ENCODE results near the gene SLC34A1. TPM values are rescaled to one million over a fixed set of nuclear protein-coding genes. Genes with fewer than 3 reads are reported as not detected.

SLC34A1 gene
- total RNA-seq, 1 experiment from 2014 or later = not detected

DNA sequence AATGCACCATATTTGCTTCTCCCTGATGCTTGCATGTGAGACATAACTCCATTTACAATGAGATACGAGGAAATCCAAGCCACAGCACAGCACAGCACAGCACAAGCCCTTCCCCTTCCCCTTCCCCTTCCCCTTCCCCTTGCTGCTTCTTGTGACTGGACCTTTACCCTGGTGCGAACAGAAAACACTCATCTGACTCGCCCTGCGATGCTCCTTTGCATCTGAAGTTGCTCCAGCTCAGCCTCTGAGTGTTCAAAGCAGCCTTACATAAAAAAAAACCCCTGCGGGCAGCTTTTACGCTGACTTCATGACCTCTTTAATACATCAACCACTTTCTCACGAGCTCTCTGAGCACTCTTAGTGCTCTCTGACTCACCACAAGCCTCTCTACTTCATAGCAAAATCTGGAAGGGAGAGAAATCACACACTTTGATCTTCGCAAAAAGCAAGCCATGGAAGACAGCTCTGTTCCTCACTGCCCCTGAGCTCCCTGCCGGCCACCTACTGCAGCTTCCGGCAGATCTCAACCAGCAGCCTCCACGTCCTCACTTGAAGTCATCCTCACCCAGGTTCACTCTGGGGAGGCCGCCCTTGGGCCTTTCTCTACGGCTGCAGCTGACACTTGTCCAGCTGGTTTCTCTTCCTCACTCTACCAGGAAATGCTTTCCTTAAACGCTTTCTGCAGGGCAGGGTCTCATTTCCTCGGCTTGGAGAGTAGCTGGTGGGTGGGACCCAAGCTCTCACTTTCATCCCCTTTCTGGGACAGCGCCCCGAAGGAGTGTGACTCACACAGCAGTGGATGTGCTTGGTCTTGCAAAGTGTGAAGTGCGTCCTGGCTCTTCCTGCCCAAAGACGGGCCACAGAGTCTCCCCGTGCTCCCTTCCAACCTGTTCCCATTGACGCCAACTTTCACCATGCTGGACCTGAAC lies 5.3 kb downstream of the SLC34A1 start:
- no peak for DNase-seq (ENCODE audit: low spot score)
- peaks cover 4% of the 10 kb centered on the region for H3K4me1 ChIP-seq (ENCODE audit: insufficient read depth, low read length, poor library complexity, severe bottlenecking)
- no peak overlapping the region for H3K27ac ChIP-seq (ENCODE audit: low read depth, low read length, poor library complexity, severe bottlenecking)
- ChIA-PET POLR2A (ENCODE audit: low non-redundant PET) (no interaction called here), CTCF (interaction anchor here (0.5 to 1.7 kb wide), 3 partner anchors 10 to 66 kb away, joined by 4 to 33 read pairs (median 8); no protein-coding TSS in a partner anchor)
- TF ChIP-seq EZH2 (IDR thresholded peaks at IDR 0.05; ENCODE audit: borderline replicate concordance, low read depth, low read length, poor library complexity, severe bottlenecking) (no peak), CTCF (conservative IDR thresholded peaks at IDR 0.05; ENCODE audit: low read depth, low read length) (no peak)
- no peak overlapping the region for H3K4me3 ChIP-seq (ENCODE audit: low read depth, low read length, poor library complexity, severe bottlenecking)
- BruUV-seq (replicated peaks) = no TSS peak
- no peaks in the 10 kb centered on the region for H3K36me3 ChIP-seq (ENCODE audit: insufficient read depth, low read length, poor library complexity, severe bottlenecking)
- intact Hi-C loops (cut with micrococcal nuclease; ENCODE audit: unreplicated experiment) = loop anchor here (1.0 kb wide), 2 partner anchors 65 to 112 kb away; no protein-coding TSS in a partner anchor
- H3K27me3 ChIP-seq (replicated peaks; ENCODE audit: insufficient read depth, low read depth, low read length, poor library complexity) = no peaks in the 10 kb centered on the region
- H3K9me3 ChIP-seq (ENCODE audit: low read depth, low read length, poor library complexity, severe bottlenecking) = no peaks in the 10 kb centered on the region

GRCh38 chr5:177390363-177391300 lies 6.4 kb downstream of the SLC34A1 start:
- no TSS peak for BruUV-seq (replicated peaks)
- TF ChIP-seq CTCF (conservative IDR thresholded peaks at IDR 0.05; ENCODE audit: low read depth, low read length) = peak; percentile 85
- TF ChIP-seq EZH2 (IDR thresholded peaks at IDR 0.05; ENCODE audit: borderline replicate concordance, low read depth, low read length, poor library complexity, severe bottlenecking) = no peak
- Histone ChIP-seq H3K27me3 (replicated peaks; ENCODE audit: insufficient read depth, low read depth, low read length, poor library complexity) (no peaks in the 10 kb centered on the region), H3K4me3 (ENCODE audit: low read depth, low read length, poor library complexity, severe bottlenecking) (no peak overlapping the region), H3K4me1 (ENCODE audit: insufficient read depth, low read length, poor library complexity, severe bottlenecking) (peaks cover 4% of the 10 kb centered on the region), H3K36me3 (ENCODE audit: insufficient read depth, low read length, poor library complexity, severe bottlenecking) (no peaks in the 10 kb centered on the region), H3K27ac (ENCODE audit: low read depth, low read length, poor library complexity, severe bottlenecking) (no peak overlapping the region), H3K9me3 (ENCODE audit: low read depth, low read length, poor library complexity, severe bottlenecking) (no peaks in the 10 kb centered on the region)
- peak; percentile 86 for DNase-seq (ENCODE audit: low spot score)
- intact Hi-C loops (cut with micrococcal nuclease; ENCODE audit: unreplicated experiment) = loop anchor here (1.0 kb wide), 2 partner anchors 64 to 111 kb away; no protein-coding TSS in a partner anchor
- POLR2A ChIA-PET (ENCODE audit: low non-redundant PET) = no interaction called here
- CTCF ChIA-PET = interaction anchor here (0.5 to 1.7 kb wide), 12 partner anchors 8 to 110 kb away, joined by 3 to 33 read pairs (median 4); no protein-coding TSS in a partner anchor

- H3K4me3 ChIP-seq (ENCODE audit: low read depth, low read length, poor library complexity, severe bottlenecking) = no peak overlapping the region
- ChIA-PET CTCF (no interaction called here), POLR2A (ENCODE audit: low non-redundant PET) (no interaction called here)
- no peaks in the 10 kb centered on the region for H3K9me3 ChIP-seq (ENCODE audit: low read depth, low read length, poor library complexity, severe bottlenecking)
- peaks cover 4% of the 10 kb centered on the region for H3K4me1 ChIP-seq (ENCODE audit: insufficient read depth, low read length, poor library complexity, severe bottlenecking)
- no peak for TF ChIP-seq EZH2 (IDR thresholded peaks at IDR 0.05; ENCODE audit: borderline replicate concordance, low read depth, low read length, poor library complexity, severe bottlenecking)
- TF ChIP-seq CTCF (conservative IDR thresholded peaks at IDR 0.05; ENCODE audit: low read depth, low read length) = no peak
- intact Hi-C loops (cut with micrococcal nuclease; ENCODE audit: unreplicated experiment) = no loop called here
- H3K27ac ChIP-seq (ENCODE audit: low read depth, low read length, poor library complexity, severe bottlenecking) = no peak overlapping the region
- H3K27me3 ChIP-seq (replicated peaks; ENCODE audit: insufficient read depth, low read depth, low read length, poor library complexity) = no peaks in the 10 kb centered on the region
- DNase-seq (ENCODE audit: low spot score) = no peak
- BruUV-seq (replicated peaks) = no TSS peak
- H3K36me3 ChIP-seq (ENCODE audit: insufficient read depth, low read length, poor library complexity, severe bottlenecking) = no peaks in the 10 kb centered on the region
Observed at GRCh38 chr5:177392765-177393164, 8.5 kb downstream of the SLC34A1 start.

Measured in A673 (cell line).